IMR-90 (cell line): ENCODE results near the gene BMP8B.

Experiments
- CEBPB ChIP-seq: IDR thresholded peaks from 2 replicates; pipeline ENCODE4 v1.6.1; 2012; ENCODE audit warnings: low read depth, low read length, improper control_type of control experiment
- CTCF ChIP-seq: conservative IDR thresholded peaks from 2 replicates; pipeline ENCODE4 v1.5.1; 2012; ENCODE audit warnings: mild to moderate bottlenecking, low read depth, low read length, improper control_type of control experiment
- FOS ChIP-seq: fragments of 150-350 bp; IDR thresholded peaks from 2 replicates; pipeline ENCODE4 v1.6.1; 2016; ENCODE audit warnings: low read depth, low read length
- MAFK ChIP-seq: IDR thresholded peaks from 2 replicates; pipeline ENCODE4 v1.6.1; 2012; ENCODE audit warnings: low read depth, low read length, improper control_type of control experiment
- POLR2A ChIP-seq: IDR thresholded peaks from 2 replicates; pipeline ENCODE4 v1.6.1; 2012; ENCODE audit warnings: mild to moderate bottlenecking, low read depth, low read length
- RAD21 ChIP-seq: IDR thresholded peaks from 2 replicates; pipeline ENCODE4 v1.6.1; 2012; ENCODE audit warnings: low read length, improper control_type of control experiment
- RCOR1 ChIP-seq: IDR thresholded peaks from 2 replicates; pipeline ENCODE4 v1.6.1; 2012; ENCODE audit warnings: mild to moderate bottlenecking, low read length, improper control_type of control experiment; ENCODE audit not compliant: insufficient replicate concordance
- RFX5 ChIP-seq: IDR thresholded peaks from 2 replicates; pipeline ENCODE4 v1.8.0; 2012; ENCODE audit warnings: low read depth, mild to moderate bottlenecking, low read length, moderate library complexity
- USF2 ChIP-seq: fragments of 150-350 bp; IDR thresholded peaks from 2 replicates; pipeline ENCODE4 v1.6.1; 2017; ENCODE audit warnings: mild to moderate bottlenecking, antibody characterized with exemption, low read length, low read depth

DNA sequence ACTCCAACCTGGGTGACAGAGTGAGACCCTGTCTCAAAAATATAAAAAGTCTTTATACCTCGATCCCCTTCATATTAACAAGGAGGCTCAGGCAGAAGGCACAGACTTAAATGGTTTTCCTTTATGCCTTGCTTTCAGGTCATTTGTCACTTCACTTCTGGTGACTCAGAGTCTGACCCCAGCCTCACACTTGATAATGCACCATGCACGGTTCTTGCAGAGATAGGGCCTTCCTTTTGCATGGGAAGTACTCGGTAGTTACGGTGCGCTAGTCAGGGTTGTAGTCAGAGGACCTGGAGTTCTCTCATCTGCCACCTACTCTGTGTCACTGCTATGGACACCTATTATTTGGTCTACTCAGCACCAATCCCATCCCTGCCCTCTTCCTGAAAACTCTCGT is 43.6 kb upstream of the BMP8B start:
- TF ChIP-seq CTCF: no peak
- TF ChIP-seq RFX5: no peak
- TF ChIP-seq POLR2A: no peak
- no peak for TF ChIP-seq CEBPB
- TF ChIP-seq RAD21: no peak
- no peak for TF ChIP-seq RCOR1
- TF ChIP-seq USF2: no peak
- TF ChIP-seq MAFK: no peak
- TF ChIP-seq FOS: no peak
